H7 (cell line): Measurements from ENCODE around the gene HAUS7. TPM values are rescaled to one million over a fixed set of nuclear protein-coding genes. Genes with fewer than 3 reads are reported as not detected.
"Not testable (repeated sequence)": the region's sequence is repeated elsewhere in the genome, so short reads cannot be mapped to it uniquely, and the experiment has no call there.

Experiments used
- DNase-seq: peaks from one replicate; pipeline ENCODE4 v3.0.0; 2012
- H3K27me3 ChIP-seq: 2 replicates; pipeline ENCODE4 v1.6.0; 2011; ENCODE audit warnings: mild to moderate bottlenecking, low read length; ENCODE audit not compliant: control insufficient read depth, insufficient read depth
- H3K36me3 ChIP-seq: replicated peaks from 2 replicates; pipeline ENCODE4 v1.5.1; 2011; ENCODE audit warnings: low read length; ENCODE audit not compliant: control insufficient read depth, insufficient read depth
- H3K4me3 ChIP-seq: 2 replicates; pipeline ENCODE4 v1.5.1; 2011; ENCODE audit warnings: low read depth, mild to moderate bottlenecking, control low read depth, low read length, moderate library complexity; ENCODE audit not compliant: insufficient read depth
- total RNA-seq: library from RNA; depleted of rRNA; stranded (reverse); fragments of >200 nt; shearing (Covaris generic); gene quantifications from 2 replicates; pipeline ENCODE4 v1.2.3, GENCODE V29; 2014

HAUS7 gene
- total RNA-seq, 1 experiment from 2014 or later = 47.2 TPM

DNA sequence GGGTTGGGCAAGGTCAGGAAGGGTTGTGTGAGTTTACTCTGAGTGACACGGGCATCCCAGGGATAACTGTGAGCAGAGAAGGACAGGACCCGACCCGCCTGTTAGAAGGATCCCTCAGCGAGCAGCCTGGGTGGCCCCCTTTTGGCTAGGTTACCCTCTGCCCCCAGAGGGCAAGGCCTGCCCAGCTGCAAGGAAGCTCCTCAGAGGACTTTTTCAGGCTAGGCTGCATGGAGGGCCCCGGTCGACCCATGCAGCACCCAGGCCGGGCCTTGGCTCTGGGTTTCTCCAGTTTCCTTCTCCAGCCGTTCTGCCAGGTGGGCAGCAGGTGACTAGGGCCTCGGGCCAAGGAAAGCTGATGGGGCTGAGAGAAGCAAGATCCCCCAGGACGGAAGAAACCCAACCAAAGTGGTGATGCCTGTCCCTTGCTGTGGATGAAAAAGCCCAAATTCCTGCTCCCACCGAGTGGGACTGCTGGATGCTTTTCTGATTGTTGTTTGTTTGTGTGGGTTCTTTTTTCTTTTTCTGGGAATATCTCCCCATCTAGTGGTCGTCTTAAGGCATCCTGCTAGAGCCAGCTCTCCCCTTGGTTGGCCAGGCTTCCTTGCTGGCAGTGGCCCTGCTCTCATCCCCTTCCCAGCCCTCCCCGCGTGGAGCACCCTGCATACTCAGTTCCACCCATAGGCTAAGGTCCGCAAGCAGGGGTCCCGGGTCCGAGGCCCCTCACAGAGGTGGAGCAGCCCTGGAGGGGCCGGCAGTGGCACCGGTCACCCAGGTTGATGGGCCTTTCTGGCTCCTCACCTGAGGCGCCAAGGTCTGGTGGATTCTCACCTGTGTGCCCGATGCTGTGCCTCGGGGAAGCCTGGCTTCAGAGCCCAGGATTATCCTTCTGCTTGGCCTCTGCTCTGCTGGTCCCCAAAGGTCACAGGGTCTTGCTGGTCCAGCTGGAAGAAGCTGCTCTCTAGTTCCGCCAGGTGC lies 57.3 kb downstream of the HAUS7 start:
- peaks cover 5% of the 10 kb centered on the region; the same call in 1 of the 2 replicates for H3K27me3 ChIP-seq
- H3K36me3 ChIP-seq = no peaks in the 10 kb centered on the region
- H3K4me3 ChIP-seq = no peak overlapping the region
- no peak for DNase-seq

DNA sequence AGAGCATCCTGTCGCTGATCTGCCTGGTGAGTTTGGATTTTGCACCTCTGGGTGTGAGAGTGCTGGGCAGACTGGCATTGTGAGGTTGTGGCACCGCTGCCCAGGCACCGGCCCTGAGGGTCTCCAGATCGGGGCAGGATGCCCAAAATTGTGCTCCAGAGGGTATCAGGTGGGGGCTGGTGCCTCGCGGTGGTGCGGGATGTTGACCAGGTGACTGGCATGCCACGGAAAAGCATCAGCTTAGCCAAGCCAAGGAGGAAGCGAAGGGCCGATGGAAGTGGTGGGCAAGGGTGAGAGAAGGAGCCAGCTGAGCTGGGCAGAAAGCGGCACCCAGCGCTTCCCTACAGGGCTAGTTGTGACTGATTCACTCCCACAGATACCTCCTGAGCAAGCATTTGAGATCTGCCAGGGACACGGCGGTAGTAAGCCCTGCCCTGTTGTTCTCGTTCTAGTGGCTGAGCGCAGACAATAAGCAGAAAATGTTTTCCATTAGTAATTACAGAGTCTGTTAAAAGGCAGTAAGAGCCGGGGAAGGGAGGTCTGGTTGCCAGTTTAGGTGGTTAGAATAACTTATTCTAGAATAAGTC lies 58.3 kb downstream of the HAUS7 start:
- DNase-seq = no peak
- peaks cover 5% of the 10 kb centered on the region; the same call in 1 of the 2 replicates for H3K27me3 ChIP-seq
- H3K4me3 ChIP-seq = peak overlapping the region; percentile 28; the same call in 1 of the 2 replicates
- H3K36me3 ChIP-seq = no peaks in the 10 kb centered on the region

DNA sequence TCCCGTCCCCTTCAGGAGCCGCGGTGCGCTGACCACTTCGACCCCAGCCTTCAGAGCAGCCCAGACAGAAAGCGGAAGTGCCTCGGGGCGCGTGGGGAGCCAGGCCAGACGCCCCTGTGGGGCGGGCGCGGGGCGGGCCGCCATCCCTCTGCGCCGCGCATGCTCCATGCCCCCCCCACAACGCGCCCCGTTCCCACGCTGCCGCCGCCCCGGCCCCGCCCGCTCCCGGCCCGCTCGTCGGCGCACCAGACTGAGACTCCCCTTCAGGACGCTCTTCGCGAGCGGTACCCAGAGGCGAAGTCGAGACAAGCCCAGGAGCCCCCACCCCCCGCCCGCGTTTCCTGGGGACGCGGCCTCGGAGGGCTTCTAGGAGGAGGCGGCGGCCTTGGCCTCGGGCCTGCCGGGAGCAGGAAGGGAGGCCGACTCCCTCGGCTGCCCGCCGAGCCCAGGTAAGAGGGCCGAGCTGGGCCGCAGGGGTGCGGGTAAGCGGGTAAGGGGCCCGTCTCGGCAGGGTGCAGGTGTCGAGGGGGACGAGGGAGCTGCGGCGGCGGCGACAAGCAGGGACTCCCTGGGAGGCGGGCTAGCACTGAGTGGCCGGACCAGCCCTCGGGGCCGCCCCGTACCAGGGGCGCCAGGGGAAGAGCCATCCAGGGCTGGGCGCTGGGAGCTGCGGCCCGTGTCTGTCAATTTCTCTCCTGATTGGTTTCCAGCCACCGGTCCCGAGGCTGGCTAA lies 59.0 kb downstream of the HAUS7 start, which contains the start of gene ZFP92:
Gene ZFP92, plus strand, starts transcription at position 218 of the 733 bp plus-strand sequence. CDS start 6,851 bp downstream, outside the sequence.
- peaks cover 5% of the 10 kb centered on the region; the same call in 1 of the 2 replicates for H3K27me3 ChIP-seq
- peak within 1 kb of the TSS; percentile 28; the same call in 1 of the 2 replicates for H3K4me3 ChIP-seq
- DNase-seq = peak; percentile 76
- H3K36me3 ChIP-seq = no peaks in the 10 kb centered on the region

DNA sequence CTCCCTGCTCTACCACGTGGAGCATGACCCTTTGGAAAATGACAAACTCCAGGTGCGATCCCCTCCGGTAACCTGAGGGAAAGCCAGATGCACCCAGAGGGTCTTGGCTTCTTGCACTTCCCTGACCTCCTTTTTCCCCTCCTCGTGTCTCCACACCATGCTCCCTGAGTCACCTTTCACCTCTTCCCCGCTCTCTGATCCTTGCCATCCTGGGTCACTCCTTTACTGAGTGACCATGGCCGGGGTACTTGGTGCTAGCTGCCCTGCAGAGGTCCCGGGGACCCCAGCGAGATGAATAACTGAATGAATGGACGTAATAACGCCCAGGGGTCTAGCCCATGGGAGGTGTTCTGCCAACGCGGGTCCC lies 59.5 kb downstream of the HAUS7 start:
- H3K4me3 ChIP-seq = peak overlapping the region; percentile 28; the same call in 1 of the 2 replicates
- peaks cover 5% of the 10 kb centered on the region; the same call in 1 of the 2 replicates for H3K27me3 ChIP-seq
- no peak for DNase-seq
- H3K36me3 ChIP-seq = no peaks in the 10 kb centered on the region

DNA sequence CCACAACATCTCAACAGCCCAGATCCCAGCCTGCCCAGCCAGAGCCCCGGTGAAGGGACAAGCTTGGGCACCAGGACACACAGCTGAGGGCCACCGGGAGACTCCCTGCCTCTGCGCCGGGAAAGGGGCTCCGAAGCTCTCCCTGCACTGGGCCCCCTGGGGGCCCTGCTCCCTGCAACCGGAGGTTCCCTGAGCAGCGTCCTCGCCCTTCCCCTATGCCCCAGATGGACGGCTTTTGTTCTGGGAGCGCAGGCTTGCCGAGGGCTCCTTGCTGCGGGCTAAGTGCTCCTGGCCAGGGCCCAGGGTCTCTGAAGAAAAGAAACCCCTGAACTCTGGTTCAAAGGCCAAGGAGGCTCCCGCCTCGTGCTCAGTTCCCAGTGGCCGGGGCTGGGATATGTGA lies 60.0 kb downstream of the HAUS7 start:
- Histone ChIP-seq H3K4me3 (no peak overlapping the region), H3K36me3 (no peaks in the 10 kb centered on the region), H3K27me3 (peaks cover 5% of the 10 kb centered on the region; the same call in 1 of the 2 replicates)
- no peak for DNase-seq

DNA sequence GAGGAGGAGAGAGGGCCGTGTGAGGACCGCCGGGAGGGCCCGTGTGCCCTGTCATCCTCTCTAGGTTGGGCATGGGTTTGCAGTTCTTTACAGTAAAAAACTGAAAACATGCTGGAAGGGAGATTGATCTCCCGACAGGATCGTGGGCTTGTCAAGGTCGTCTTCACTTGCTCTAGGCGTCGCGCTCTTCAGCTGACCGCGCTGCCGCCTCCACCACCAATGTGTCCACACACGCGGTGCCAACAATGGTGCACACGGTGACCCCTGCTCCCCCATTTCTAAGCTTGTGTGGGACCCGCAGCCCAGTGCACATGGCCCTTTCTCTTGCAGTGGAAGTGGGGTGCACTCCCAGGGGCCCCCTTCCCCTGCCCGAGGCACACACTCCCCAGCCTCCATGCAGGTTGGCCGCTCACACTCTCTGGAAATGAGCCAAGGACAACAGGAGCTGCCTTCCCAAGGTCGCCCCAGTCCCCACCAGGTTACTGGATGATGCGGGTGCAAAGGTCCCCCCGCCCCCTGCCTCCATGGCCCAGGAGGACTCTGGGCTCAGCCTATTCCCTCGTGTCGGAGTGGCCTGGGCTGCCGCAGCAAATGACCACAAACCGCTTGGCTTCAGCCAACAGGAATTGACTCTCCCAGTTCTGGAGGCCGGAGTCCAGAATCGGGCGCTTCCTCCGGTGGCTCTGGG lies 60.8 kb downstream of the HAUS7 start:
- H3K36me3 ChIP-seq = no peaks in the 10 kb centered on the region
- H3K27me3 ChIP-seq = peaks cover 5% of the 10 kb centered on the region; the same call in 1 of the 2 replicates
- no peak overlapping the region for H3K4me3 ChIP-seq
- DNase-seq = no peak

DNA sequence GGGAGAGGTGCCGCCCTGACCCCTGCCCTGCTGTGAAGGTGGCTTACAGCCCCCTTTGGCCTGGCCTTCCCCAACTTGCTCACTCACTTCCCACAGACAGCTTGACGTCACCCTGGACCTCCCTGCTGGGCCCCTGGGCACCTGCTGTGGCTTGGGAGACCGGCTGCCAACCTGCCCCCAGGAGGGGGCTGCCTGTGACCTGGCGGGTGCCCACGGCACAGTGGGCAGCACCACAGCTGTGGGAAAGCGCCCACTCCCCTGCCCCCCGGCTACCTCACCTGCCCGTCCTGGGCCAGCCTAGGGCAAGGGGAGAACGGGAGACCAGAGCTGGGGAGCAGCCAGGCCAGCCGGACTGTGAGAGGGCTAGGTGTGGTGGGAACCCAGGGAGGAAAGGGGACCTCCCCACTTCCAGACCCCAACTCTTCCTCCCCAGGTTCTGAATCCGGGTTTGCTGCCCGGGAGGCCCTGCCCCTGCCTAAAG lies 61.5 kb downstream of the HAUS7 start:
- H3K4me3 ChIP-seq = no peak overlapping the region
- H3K27me3 ChIP-seq = peaks cover 5% of the 10 kb centered on the region; the same call in 1 of the 2 replicates
- no peak for DNase-seq
- H3K36me3 ChIP-seq = no peaks in the 10 kb centered on the region

DNA sequence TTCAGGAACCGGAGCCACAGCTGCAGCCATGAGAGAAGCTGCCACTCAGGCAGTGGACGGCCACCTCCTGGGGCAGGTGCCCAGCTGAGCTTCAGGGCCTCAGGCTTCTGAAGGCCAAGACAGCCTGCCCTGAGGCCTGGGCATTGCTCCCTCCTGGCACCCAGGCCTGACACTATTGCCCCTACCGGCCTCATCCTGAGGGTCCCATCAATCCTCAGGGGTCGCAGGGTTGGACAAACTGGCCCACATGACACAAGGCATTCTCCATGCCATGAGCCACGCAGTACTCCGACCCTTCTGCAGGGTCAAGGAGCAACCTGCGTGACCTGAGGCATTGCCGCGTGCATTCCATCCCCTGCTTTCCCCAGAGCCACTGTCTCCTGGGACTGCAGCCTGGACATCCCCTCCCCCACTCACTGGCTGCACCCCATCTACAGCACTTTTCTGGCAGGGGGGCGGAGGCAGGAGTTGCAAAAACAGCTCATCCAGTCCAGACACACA lies 62.1 kb downstream of the HAUS7 start:
- DNase-seq = no peak
- H3K36me3 ChIP-seq = no peaks in the 10 kb centered on the region
- peaks cover 5% of the 10 kb centered on the region; the same call in 1 of the 2 replicates for H3K27me3 ChIP-seq
- H3K4me3 ChIP-seq = no peak overlapping the region

DNA sequence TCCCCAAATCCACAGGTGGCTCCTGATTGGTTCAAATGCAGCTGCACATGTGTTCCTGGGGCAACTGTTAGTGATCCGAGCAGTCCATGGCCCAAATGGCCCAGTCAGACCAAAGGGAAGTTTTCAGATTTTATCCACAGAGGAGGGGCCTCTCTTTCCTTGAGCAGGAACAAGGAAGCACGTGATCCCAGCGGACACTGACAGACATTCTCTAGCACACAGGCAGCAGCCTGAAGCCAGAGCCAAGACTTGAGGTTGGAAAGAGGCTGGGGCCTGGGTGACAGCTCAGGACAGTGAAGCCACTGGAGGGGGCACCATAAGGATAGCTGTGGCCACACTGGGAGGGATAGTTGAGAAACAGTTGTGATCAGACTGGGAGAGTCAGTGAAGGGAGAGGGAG lies 62.6 kb downstream of the HAUS7 start:
- Histone ChIP-seq H3K36me3 (no peaks in the 10 kb centered on the region), H3K4me3 (no peak overlapping the region), H3K27me3 (peaks cover 5% of the 10 kb centered on the region; the same call in 1 of the 2 replicates)
- no peak for DNase-seq

DNA sequence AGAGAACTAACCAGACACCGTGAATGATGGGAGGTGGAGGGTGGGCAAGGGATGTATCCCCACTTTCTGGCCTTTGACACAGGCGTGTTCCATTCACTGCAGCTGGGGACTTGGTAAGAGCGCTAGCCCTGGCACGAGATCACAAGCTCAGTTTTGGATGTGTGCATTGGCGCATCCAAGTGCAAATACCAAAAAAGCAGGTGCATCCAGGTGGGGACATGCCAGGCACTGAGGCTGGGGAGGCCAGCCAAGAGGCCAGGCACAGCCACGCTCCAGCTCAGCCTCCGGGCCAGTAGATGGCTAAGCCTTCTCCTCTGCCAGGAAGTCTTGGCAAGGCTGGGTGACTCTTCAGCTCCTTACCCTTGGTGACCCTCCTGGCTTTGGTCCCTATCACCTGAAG lies 63.5 kb downstream of the HAUS7 start:
- no peak for DNase-seq
- peaks cover 4% of the 10 kb centered on the region; the same call in 1 of the 2 replicates for H3K27me3 ChIP-seq
- H3K4me3 ChIP-seq = no peak overlapping the region
- H3K36me3 ChIP-seq = no peaks in the 10 kb centered on the region

DNA sequence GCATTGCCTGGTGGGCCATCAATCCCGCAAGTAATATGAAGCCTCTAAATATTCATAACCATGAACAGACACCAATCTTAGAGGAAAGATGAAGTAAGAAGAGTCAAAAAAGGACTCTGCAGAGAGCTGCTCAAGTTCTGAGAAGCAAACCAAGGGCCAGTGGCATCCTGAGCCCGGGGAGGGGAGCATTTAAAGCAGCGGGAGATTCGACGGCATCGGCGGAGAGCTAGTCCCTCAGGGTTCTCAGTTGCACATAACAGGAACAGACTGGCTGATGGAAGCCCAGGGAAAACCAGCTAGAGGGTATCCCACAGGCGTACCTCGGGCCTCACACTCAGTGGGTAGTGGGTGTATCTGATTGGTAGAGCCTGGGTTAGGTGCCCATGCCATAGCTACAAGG lies 64.4 kb downstream of the HAUS7 start:
- Histone ChIP-seq H3K27me3 (peaks cover 3% of the 10 kb centered on the region; the same call in 1 of the 2 replicates), H3K36me3 (no peaks in the 10 kb centered on the region), H3K4me3 (no peak overlapping the region)
- DNase-seq = no peak

DNA sequence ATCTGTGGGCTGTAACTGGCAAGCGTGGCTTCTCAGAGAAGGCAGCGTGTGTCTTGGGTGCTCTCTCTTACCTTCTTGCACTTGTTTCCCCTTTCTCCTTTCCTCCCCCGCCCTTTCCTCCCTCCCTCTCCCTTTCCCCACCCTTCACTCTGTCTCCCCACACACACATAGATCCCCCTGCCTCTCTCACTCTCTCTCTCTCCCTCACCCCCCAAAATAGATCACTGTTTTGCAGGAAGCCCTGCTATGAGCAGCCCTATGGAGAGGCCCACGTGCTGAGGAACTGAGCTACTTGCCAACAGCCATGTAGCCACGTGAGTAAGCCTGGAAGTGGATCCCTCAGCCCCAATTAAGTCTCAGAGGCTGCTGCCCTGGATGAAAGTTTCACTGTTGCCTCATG lies 65.0 kb downstream of the HAUS7 start:
- Histone ChIP-seq H3K4me3 (no peak overlapping the region), H3K36me3 (no peaks in the 10 kb centered on the region), H3K27me3 (no peaks in the 10 kb centered on the region)
- no peak for DNase-seq

DNA sequence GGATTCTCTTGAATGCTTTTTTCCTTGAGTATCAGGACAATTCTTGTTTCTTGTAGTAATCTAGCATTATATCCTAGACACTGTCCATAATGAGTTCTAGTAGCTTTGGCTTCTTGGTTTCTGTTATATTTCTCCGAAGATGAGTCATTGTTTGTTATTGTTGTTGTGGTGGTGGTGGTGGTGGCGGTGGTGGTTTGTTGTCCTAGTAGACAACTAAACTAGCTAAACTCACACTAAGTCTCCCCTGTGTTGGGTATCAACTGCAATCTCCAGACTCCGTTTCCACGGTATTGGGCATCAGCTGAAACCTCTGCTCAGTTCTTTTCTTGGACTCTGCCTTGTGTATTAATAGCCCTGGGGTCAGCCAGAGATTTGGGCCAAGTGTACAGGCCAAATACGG lies 66.0 kb downstream of the HAUS7 start:
- H3K36me3 ChIP-seq, H3K4me3 ChIP-seq, H3K27me3 ChIP-seq, DNase-seq: not testable (repeated sequence)
